HAP-1 (cell line): ENCODE results near the gene MYOG.

Source experiments
- DNase-seq, 2 experiments: peaks; one replicate each; pipeline ENCODE4 v3.0.0-alpha.2; 2016 to 2020; ENCODE audit warnings: low spot score in 2 of 2
- H3K27me3 ChIP-seq: fragments of 250-450 bp; sonication (Bioruptor Pico); 2 replicates; pipeline ENCODE4 v1.5.1; 2020; ENCODE audit warnings: low read depth, mild to moderate bottlenecking, moderate library complexity
- H3K36me3 ChIP-seq: fragments of 250-450 bp; sonication (Bioruptor Pico); replicated peaks from 2 replicates; pipeline ENCODE4 v1.5.1; 2020; ENCODE audit warnings: mild to moderate bottlenecking
- H3K4me1 ChIP-seq: fragments of 250-450 bp; sonication (Bioruptor Pico); 2 replicates; pipeline ENCODE4 v1.5.1; 2020; ENCODE audit warnings: mild to moderate bottlenecking
- H3K4me3 ChIP-seq: fragments of 250-450 bp; sonication (Bioruptor Pico); 2 replicates; pipeline ENCODE4 v1.5.1; 2020; ENCODE audit warnings: mild to moderate bottlenecking, moderate library complexity
- H3K9me3 ChIP-seq: fragments of 250-450 bp; sonication (Bioruptor Pico); 2 replicates; pipeline ENCODE4 v1.5.1; 2020; ENCODE audit warnings: mild to moderate bottlenecking, moderate library complexity
- in situ Hi-C: fragments of 300-500 bp; cut with MboI; formaldehyde crosslinking; loops from 3 replicates; pipeline ENCODE4 v1.14.3; 2020; ENCODE audit warnings: low sequenced_read_pairs, inconsistent platforms, mixed read lengths

MYOG gene

GRCh38 chr1:203078478-203078877 lies 7.3 kb downstream of the MYOG start:
- no peaks in the 10 kb centered on the region for H3K36me3 ChIP-seq
- DNase-seq: no peak
- H3K4me1 ChIP-seq: no peaks in the 10 kb centered on the region
- H3K9me3 ChIP-seq: no peaks in the 10 kb centered on the region
- no peak overlapping the region for H3K4me3 ChIP-seq
- in situ Hi-C loops: no loop called here
- no peaks in the 10 kb centered on the region for H3K27me3 ChIP-seq

DNA sequence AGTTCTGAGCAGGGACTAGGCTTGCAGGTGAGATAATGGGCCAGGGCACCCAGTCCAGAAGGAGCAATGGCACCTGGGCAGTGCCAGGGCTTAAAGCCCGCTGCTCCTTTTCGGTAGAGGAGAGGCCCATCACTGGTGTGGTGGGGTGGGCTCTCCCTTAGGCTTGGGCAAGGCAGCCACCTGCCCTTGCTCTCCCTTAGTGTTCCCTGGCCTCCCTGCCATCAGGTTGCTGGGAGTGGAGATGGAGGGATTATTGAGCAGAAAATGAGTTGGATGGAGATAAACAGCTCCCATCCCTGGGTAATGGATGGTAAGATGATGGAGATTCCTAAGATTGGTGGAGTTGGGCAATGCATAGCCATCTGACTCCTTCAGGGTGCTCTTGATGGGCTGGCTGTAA lies 7.9 kb downstream of the MYOG start:
- no peak for DNase-seq
- no peaks in the 10 kb centered on the region for H3K27me3 ChIP-seq

DNA sequence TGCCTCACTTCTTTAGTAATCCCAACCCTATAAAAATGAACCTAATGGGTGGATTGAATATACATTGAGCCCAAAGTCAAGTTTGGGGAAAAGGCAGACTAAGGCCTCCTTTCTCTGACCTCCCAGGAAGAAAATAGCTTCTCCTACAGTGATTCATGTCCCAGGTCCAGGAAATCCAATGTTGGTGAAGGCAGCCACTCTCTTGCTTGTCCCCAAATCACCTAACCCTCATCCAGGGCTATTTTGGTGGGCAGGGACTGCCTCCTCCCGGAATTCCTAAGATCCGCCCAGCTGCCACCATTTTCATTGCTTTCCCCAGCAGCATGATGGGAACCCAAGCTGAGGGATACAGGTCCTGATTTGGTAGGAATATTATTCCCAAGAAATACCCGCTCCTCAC lies 8.4 kb downstream of the MYOG start:
- Histone ChIP-seq H3K36me3 (no peaks in the 10 kb centered on the region), H3K4me3 (no peak overlapping the region), H3K9me3 (no peaks in the 10 kb centered on the region), H3K4me1 (no peaks in the 10 kb centered on the region), H3K27me3 (no peaks in the 10 kb centered on the region)
- in situ Hi-C loops: no loop called here
- no peak for DNase-seq

More for the DNA sequence above, 7.9 kb downstream of the MYOG start:
- H3K9me3 ChIP-seq: no peaks in the 10 kb centered on the region
- H3K4me1 ChIP-seq: no peaks in the 10 kb centered on the region
- no peak overlapping the region for H3K4me3 ChIP-seq
- no peaks in the 10 kb centered on the region for H3K36me3 ChIP-seq
- in situ Hi-C loops: no loop called here

DNA sequence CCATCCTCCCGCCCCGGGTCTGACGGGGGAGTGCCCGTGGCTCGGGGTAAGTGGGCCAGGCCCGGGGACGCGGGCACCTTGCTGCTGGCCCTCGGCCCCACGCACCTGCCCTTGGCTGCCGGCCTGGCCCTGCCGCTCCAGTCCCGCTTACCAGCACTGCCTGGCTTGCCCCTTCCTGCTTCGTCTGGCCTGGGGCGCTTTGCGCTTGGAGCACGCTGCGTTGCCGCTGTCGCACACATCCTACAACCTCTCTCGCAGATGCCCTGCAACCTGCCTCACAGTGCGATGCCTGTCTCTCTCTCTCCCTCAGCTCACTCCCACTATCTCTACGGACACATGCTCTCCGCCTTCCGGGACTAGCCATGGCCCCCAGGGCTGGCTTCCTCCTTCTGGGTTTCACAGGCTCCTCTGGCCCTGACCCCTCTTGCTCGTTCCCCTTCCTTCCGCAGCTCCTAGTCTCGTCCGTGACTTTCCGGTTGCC lies 9.7 kb downstream of the MYOG start:
- Histone ChIP-seq H3K27me3 (no peaks in the 10 kb centered on the region), H3K36me3 (no peaks in the 10 kb centered on the region), H3K4me3 (no peak overlapping the region), H3K4me1 (no peaks in the 10 kb centered on the region), H3K9me3 (no peaks in the 10 kb centered on the region)
- in situ Hi-C loops: no loop called here
- no peak for DNase-seq

DNA sequence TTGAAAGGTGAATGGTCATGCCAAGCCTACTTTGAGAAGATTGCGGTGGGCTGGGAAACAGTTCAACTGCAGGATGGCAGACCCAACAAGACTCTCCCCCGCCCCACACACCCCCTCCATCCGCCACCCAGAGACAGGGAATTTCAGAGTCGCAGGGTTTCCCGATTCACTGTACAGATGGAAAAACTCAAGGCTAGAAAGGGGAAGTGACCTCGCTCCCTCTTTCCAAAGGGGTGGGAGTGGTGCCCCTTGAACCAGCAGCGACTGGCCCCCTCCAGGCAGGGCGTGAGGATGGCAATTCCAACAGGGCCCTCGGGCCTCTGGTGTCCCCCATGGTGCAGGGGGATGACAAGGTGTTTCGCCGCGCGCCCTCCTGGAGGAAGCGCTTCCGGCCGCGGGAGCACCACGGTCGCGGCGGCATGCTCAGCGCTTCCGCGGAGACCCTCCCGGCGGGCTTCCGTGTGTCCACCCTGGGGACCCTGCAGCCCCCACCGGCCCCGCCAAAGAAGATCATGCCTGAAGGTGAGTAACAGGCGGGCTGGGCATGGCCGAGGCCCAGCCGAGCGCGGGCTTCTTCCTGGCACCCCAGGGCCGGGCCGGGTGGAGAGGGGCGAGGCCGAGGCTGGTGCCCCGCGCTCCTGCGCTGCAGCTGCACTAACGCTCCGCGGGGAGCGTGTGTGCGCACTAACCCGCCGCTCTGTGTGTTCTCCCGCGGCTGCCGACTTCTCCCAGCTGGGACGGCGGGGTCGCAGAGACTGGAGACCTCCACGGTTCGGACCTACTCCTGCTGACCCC lies 10.4 kb downstream of the MYOG start:
- Histone ChIP-seq H3K27me3 (no peaks in the 10 kb centered on the region), H3K9me3 (no peaks in the 10 kb centered on the region), H3K4me3 (no peak overlapping the region), H3K36me3 (no peaks in the 10 kb centered on the region), H3K4me1 (no peaks in the 10 kb centered on the region)
- in situ Hi-C loops: no loop called here
- no peak for DNase-seq

DNA sequence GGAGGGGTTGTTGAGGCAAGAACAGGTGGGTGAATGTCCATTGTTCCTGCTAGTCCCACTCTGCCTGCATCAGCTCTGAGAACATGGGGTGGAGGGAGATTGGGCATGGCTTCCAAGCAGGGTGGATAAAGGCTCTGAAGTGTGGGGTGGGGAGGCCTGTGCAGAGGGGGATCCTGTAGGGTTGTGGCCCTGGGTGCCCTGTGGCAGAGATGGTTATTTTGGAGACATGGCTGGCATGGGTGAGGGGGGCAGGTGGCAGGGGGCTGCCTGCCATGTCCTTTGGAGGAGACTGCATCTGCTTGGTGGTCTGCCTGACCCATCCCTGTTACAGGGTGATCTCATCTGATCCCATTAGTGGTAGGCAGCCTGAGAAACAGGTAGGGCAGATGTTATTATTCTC lies 11.2 kb downstream of the MYOG start:
- H3K4me1 ChIP-seq: no peaks in the 10 kb centered on the region
- H3K9me3 ChIP-seq: no peaks in the 10 kb centered on the region
- H3K4me3 ChIP-seq: no peak overlapping the region
- in situ Hi-C loops: no loop called here
- no peaks in the 10 kb centered on the region for H3K36me3 ChIP-seq
- no peak for DNase-seq
- no peaks in the 10 kb centered on the region for H3K27me3 ChIP-seq

GRCh38 chr1:203073469-203073868 lies 12.3 kb downstream of the MYOG start:
- in situ Hi-C loops: no loop called here
- no peaks in the 10 kb centered on the region for H3K9me3 ChIP-seq
- H3K4me1 ChIP-seq: no peaks in the 10 kb centered on the region
- no peaks in the 10 kb centered on the region for H3K36me3 ChIP-seq
- H3K27me3 ChIP-seq: no peaks in the 10 kb centered on the region
- DNase-seq: no peak
- no peak overlapping the region for H3K4me3 ChIP-seq

DNA sequence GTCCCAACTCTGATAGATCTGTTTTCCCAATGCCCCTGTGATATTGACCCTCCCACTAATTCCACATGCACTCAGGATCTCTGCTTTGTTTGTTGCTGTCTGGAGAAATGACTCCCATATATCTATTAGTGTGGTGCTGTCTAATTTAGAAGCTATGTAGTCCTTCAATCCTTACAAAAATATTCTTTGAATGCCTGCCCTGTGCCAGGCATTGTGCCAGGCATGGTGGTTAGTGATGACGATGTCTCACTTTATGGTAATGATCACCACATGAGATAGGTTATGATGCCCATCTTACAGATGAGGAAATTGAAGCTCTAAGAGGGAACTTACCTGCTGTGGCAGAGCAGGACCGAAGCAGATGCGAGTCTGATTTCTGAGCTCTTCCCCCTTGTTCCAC lies 12.9 kb downstream of the MYOG start:
- Histone ChIP-seq H3K4me3 (no peak overlapping the region), H3K36me3 (no peaks in the 10 kb centered on the region), H3K9me3 (no peaks in the 10 kb centered on the region), H3K4me1 (no peaks in the 10 kb centered on the region), H3K27me3 (no peaks in the 10 kb centered on the region)
- no peak for DNase-seq
- in situ Hi-C loops: no loop called here

- no peaks in the 10 kb centered on the region for H3K36me3 ChIP-seq
- in situ Hi-C loops: no loop called here
- no peak for DNase-seq
- no peak overlapping the region for H3K4me3 ChIP-seq
- no peaks in the 10 kb centered on the region for H3K27me3 ChIP-seq
- H3K4me1 ChIP-seq: no peaks in the 10 kb centered on the region
- no peaks in the 10 kb centered on the region for H3K9me3 ChIP-seq
Observed at GRCh38 chr1:203072002-203072602, 13.7 kb downstream of the MYOG start.

DNA sequence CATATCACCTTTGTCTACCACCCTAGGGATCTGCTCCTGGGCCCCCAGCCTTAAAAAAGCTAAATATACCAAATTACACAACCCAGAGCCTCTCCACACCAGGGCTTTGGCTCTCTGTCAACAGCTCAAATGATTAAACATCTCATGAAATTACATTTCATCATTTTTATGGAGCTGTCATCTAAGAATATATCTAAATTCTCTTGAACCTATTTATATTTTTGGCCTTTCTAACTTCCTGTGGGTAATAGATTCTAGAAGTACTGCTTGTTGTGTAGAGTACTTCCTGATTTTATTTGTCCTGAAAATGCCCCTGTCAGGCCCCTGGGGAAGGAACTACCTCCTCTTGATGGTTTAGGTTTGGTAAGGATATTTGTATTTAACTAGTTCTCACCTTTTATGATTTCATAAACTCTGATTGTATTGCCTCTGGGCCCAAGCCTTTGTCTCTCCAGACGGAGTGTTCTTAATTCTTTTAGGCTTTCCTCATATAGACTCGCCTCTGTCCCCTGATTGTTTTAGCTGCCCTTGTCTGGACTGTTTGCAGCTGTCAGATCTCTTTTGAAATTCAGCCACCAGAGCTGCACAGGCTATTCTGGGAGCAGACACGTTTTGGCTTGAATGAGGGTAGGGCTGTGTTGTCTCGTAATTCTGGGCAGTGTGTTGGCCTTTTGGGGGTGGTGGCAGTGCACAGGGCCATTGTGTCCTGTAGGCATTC lies 16.6 kb downstream of the MYOG start:
- in situ Hi-C loops: no loop called here
- Histone ChIP-seq H3K27me3 (no peaks in the 10 kb centered on the region), H3K9me3 (no peaks in the 10 kb centered on the region), H3K36me3 (no peaks in the 10 kb centered on the region), H3K4me3 (no peak overlapping the region), H3K4me1 (no peaks in the 10 kb centered on the region)
- no peak for DNase-seq

DNA sequence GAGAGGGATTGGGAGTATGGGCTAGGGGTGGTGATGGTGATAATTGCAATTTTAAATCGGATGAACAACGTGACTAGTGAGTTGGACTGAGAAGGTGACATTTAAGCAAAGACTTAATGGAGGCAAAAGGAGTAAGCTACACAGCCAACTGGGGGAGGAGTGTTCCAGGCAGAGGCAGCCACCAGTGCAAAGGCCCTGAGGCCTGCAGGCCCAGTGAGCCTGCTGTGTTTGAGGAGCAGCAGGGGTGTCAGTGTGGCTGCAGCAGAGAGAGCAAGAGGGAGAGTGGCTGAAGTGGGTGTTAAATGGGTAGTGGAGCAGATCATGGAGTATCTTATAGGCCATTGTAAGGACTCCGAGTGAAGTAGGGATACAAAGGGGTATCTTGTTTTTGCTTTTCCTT lies 18.8 kb downstream of the MYOG start:
- no peak overlapping the region for H3K4me3 ChIP-seq
- no peaks in the 10 kb centered on the region for H3K4me1 ChIP-seq
- in situ Hi-C loops: no loop called here
- H3K36me3 ChIP-seq: no peaks in the 10 kb centered on the region
- no peak for DNase-seq
- H3K27me3 ChIP-seq: no peaks in the 10 kb centered on the region
- no peaks in the 10 kb centered on the region for H3K9me3 ChIP-seq

DNA sequence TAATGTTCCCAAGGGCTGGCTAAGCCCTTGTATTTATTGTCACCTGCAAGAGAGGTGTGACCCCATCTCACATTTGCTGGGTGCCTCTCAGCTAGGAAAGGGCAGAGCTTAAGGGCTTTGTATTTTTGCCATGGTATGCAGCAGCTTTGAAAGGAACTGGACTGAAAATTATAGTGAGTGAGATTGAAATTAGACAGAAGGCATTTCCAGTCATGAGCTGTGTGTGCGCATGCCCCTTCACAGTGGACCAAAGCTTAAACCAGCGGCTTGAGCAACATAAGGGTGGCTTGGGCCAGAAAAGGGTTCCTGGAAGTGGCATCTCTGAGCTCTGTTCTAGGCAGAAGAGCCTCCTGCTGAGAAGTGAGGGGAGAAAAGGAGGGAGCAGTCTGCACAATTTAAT lies 19.8 kb downstream of the MYOG start:
- Histone ChIP-seq H3K9me3 (no peaks in the 10 kb centered on the region), H3K4me3 (no peak overlapping the region), H3K36me3 (no peaks in the 10 kb centered on the region), H3K4me1 (no peaks in the 10 kb centered on the region), H3K27me3 (no peaks in the 10 kb centered on the region)
- in situ Hi-C loops: no loop called here
- DNase-seq: no peak

GRCh38 chr1:203065191-203065590 lies 20.6 kb downstream of the MYOG start:
- H3K27me3 ChIP-seq: no peaks in the 10 kb centered on the region
- H3K4me1 ChIP-seq: no peaks in the 10 kb centered on the region
- in situ Hi-C loops: no loop called here
- no peaks in the 10 kb centered on the region for H3K9me3 ChIP-seq
- no peak overlapping the region for H3K4me3 ChIP-seq
- no peak for DNase-seq
- no peaks in the 10 kb centered on the region for H3K36me3 ChIP-seq

DNA sequence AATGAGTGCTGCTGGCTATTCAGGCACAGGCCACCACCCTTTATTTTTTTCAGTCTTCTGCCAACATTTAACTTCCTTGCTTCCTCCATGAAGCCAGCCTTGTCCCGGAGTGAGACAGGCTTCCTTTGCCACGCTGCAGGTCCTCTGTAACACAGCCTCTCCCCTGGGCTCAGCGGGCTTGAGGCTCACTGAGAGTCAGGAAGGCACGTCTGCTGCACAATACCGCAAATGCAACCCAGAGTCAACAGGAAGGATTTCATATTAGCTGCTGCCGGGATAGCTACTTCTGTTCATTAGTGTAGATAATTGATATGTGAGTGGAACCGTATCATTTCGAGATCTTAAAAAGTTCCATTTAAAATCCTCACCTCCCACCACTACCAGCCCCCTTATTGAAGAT lies 22.5 kb downstream of the MYOG start:
- Histone ChIP-seq H3K4me3 (no peak overlapping the region), H3K9me3 (no peaks in the 10 kb centered on the region), H3K4me1 (no peaks in the 10 kb centered on the region), H3K36me3 (no peaks in the 10 kb centered on the region), H3K27me3 (no peaks in the 10 kb centered on the region)
- in situ Hi-C loops: no loop called here
- no peak for DNase-seq
